Body of pancreas (tissue), 4 donors: ENCODE measurements around the gene CTH.

Experiments
- CTCF ChIP-seq, 7 experiments: fragments of 450-650 bp in 4 of 7; fragments of 200-600 bp in 3 of 7; sonication (generic) in 3 of 7; IDR thresholded peaks; one replicate each; pipeline ENCODE4 v1.5.1; 2016 to 2019; ENCODE audit warnings: antibody characterized with exemption in 7 of 7
- POLR2A ChIP-seq, 3 donors: fragments of 450-650 bp; IDR thresholded peaks; one replicate each; pipeline ENCODE4 v1.6.1; 2016; ENCODE audit warnings: antibody characterized with exemption in 3 of 3, mild to moderate bottlenecking in 2 of 3

- no peak for TF ChIP-seq CTCF (IDR thresholded peaks at IDR 0.05)
- TF ChIP-seq POLR2A (IDR thresholded peaks at IDR 0.05) = no peak
Measured at GRCh38 chr1:70383483-70383882, 27.6 kb upstream of the CTH start.
